ENCODE results near the gene CDC42BPA.
"Not testable (repeated sequence)": the region's sequence is repeated elsewhere in the genome, so short reads cannot be mapped to it uniquely, and the experiment has no call there.

Gene CDC42BPA

GRCh38 chr1:226960256-226960655 lies 358.0 kb downstream of the CDC42BPA start:
- no peak overlapping the region for H3K27ac ChIP-seq
- no peak for TF ChIP-seq CTCF (conservative IDR thresholded peaks at IDR 0.05)

- no peak for TF ChIP-seq CTCF (conservative IDR thresholded peaks at IDR 0.05)
- H3K27ac ChIP-seq, result no peak overlapping the region
Observed at GRCh38 chr1:226958300-226958699, 360.0 kb downstream of the CDC42BPA start.

DNA sequence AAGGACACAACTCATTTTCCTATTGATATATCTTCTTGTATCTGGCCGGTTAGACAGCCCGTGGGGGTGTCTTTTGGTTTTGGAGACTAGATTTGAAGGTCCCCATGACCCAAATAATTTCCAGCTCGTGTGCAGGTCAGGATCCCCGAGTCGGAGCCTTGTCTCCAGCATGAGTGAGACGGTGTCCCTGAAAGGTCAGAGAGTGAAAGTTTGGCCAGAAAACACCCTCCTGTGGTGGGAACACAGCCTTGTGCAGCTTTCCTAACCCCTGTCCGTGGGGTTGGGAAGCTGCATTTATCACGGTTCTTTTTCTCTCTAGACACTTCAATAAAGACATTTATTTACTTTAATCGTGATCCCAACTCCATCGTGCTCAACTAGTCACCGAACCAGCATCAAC lies 360.6 kb downstream of the CDC42BPA start:
- H3K27ac ChIP-seq, result no peak overlapping the region
- no peak for TF ChIP-seq CTCF (conservative IDR thresholded peaks at IDR 0.05)

DNA sequence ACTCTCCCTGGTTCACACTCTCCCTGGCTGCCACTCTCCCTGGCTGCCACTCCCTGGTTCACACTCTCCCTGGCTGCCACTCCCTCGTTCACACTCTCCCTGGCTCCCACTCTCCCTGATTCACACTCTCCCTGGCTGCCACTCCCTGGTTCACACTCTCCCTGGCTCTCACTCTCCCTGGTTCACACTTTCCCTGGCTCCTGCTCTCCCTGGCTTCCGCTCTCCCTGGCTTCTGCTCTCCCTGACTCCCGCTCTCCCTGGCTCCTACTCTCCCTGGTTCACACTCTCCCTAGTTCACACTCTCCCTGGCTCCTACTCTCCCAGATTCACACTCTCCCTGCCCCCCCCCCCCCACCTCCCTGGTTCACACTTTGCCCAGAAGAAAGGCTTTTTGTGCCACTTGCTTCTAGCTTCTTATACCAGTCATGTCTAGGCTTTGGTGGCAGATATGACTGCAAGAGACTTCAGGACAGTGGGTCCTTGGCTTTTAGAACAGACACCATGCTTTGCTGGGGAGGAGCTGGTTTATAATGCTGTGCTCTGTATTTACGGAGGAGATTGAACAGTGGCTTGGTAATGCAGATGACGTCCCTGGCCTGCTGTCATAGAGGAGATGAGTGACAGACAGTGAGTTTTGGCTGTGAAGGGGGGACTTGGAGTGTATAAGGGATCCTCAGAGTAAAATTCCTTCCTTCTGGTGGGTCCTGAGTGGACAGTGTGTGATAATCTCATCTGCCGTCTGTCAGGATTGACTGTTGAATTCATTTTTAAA lies 361.2 kb downstream of the CDC42BPA start:
- no peak for TF ChIP-seq CTCF (conservative IDR thresholded peaks at IDR 0.05)
- no peak overlapping the region for H3K27ac ChIP-seq

- not testable (repeated sequence) for H3K27ac ChIP-seq
Observed at GRCh38 chr1:226955857-226956256, 362.4 kb downstream of the CDC42BPA start.

DNA sequence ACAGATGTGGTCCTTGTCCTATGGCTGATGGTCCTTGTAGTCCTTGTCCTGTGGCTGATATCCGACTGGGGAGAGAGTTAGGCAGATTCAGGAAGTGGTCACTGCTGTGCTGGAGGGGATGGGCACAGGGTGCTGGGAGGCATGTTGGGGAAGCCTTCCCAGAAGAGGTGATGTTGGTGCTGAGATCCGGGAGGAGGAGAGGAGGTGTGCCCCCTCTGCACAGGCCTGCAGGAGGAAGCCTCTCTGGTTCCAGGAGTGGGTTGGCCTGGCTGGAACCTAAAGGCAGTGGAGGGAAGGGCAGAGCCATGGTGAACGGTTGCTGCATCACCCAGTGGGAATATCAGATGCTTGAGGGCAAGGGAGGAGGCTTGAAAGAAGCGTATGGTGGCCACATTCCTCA lies 363.5 kb downstream of the CDC42BPA start:
- no peak for TF ChIP-seq CTCF (conservative IDR thresholded peaks at IDR 0.05)
- no peak overlapping the region for H3K27ac ChIP-seq

DNA sequence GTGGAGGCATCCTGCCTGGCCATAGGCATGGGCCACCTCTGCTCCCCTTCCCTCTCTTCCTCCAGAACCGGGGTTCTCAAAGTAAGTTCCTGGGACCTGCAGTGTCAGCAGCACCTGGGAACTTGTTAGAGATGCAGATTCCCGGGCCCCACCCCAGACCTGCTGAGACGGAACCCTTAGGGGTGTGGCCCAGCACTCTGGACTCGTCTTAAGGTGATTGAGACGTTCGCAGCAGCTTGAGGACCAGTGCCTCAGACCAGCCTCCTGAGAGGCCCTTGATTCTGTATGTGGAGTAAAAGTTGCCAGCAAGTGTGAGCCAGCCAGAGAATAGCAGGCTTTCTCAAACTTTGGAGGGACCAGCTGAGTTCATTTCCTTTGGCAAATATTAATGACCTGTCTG lies 364.0 kb downstream of the CDC42BPA start:
- H3K27ac ChIP-seq, result no peak overlapping the region
- no peak for TF ChIP-seq CTCF (conservative IDR thresholded peaks at IDR 0.05)

DNA sequence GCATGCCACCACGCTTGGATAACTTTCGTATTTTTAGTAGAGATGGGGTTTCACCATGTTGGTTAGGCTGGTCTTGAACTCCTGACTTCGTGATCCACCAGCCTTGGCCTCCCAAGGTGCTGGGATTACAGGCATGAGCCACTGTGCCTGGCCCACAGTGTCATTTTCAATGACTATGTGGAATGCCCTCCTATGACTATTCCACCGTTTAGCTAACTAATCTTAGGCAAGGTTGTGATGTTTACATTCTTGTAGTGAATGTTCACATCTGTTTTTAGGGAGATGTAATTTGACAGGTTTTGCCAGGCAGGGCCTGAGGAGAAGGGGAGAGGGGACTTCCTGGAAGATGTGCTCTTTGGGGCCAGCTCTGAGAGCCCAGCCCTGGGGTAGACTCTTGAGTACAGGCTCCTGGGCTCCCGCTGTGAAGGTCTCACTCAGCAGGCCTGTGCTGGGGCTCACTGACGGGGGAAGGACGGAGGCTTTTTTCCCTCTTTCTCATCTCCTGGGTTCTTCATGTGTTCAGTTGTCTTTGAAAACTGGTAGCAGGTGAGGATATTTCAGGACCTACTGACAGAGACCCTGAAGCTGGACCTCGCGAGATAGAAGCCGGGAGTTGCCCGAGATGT lies 365.0 kb downstream of the CDC42BPA start:
- no peak overlapping the region for H3K27ac ChIP-seq
- no peak for TF ChIP-seq CTCF (conservative IDR thresholded peaks at IDR 0.05)

Data from VCaP (cell line).